Kidney (tissue), 14 donors: Measurements from ENCODE around the gene CT47C1. TPM values are rescaled to one million over a fixed set of nuclear protein-coding genes. Genes with fewer than 3 reads are reported as not detected.
A peak's percentile ranks its signal among the peaks of the same experiment; 100 is the strongest.

Source experiments
- DNase-seq, 5 donors: peaks; one replicate each; pipeline ENCODE4 v3.0.0-alpha.2; 2013 to 2020
- FAIRE-seq: peaks from 2 replicates; lab custom pipeline; 2012; peaks lifted over from hg19 to GRCh38; lab: Jason Lieb, UNC
- H3K27ac ChIP-seq, 2 donors: one replicate each; pipeline ENCODE4 v1.7.0; 2013; ENCODE audit warnings: low read depth in 2 of 2, low read length in 2 of 2, inconsistent platforms in 1 of 2
- H3K27me3 ChIP-seq: one replicate; pipeline ENCODE4 v1.7.1; 2013; ENCODE audit warnings: low read length, inconsistent platforms; ENCODE audit not compliant: control insufficient read depth, insufficient read depth
- H3K36me3 ChIP-seq, 3 donors: one replicate each; pipeline versions ENCODE4 v1.7.0 to v1.7.1; 2013; ENCODE audit warnings: low read length in 3 of 3, control low read depth in 1 of 3, inconsistent platforms in 1 of 3; ENCODE audit not compliant: insufficient read depth in 3 of 3, control insufficient read depth in 2 of 3
- H3K4me1 ChIP-seq, 3 donors: one replicate each; pipeline versions ENCODE4 v1.7.0 to v1.7.1; 2013; ENCODE audit warnings: low read length in 3 of 3, inconsistent platforms in 1 of 3, low read depth in 1 of 3; ENCODE audit not compliant: control insufficient read depth in 2 of 3, insufficient read depth in 2 of 3
- H3K4me3 ChIP-seq, 3 donors: one replicate each; pipeline versions ENCODE4 v1.7.0 to v1.8.1; 2013; ENCODE audit warnings: low read length in 3 of 3, control low read depth in 1 of 3, inconsistent platforms in 1 of 3
- H3K9ac ChIP-seq, 3 donors: one replicate each; pipeline versions ENCODE4 v1.7.0 to v1.7.1; 2013; ENCODE audit warnings: low read length in 3 of 3, control low read depth in 1 of 3, inconsistent platforms in 1 of 3
- H3K9me3 ChIP-seq, 3 donors: one replicate each; pipeline versions ENCODE4 v1.7.0 to v1.7.1; 2013; ENCODE audit warnings: low read length in 3 of 3, control low read depth in 1 of 3, inconsistent platforms in 1 of 3; ENCODE audit not compliant: control insufficient read depth in 2 of 3, insufficient read depth in 1 of 3
- CTCF ChIP-seq: IDR thresholded peaks from 3 replicates; pipeline ENCODE4 v1.5.1; 2012; ENCODE audit warnings: mild to moderate bottlenecking, moderate library complexity, borderline replicate concordance; ENCODE audit not compliant: insufficient read depth; ENCODE audit errors: extremely low read depth
- intact Hi-C: fragments of 100-400 bp; cut with DNase I; formaldehyde crosslinking; loops from one replicate; pipeline ENCODE4 v1.11.1; 2022
- polyA plus RNA-seq: library from polyadenylated mRNA; stranded (reverse); fragments of 350-450 nt; fragmentation: Illumina TruSeq; extraction: RNeasy Lipid Tissue Mini Kit (QIAGEN cat#74804); gene quantifications from one replicate; pipeline ENCODE4 v1.2.3, GENCODE V29; 2014; ENCODE audit warnings: low read depth, low replicate concordance; ENCODE audit not compliant: insufficient read depth
- total RNA-seq: library from RNA; stranded (reverse); fragmentation: NEBNext Ultra II Directional; extraction: Animal tissue kit (Norgen Biotek cat#: 25700); gene quantifications from one replicate; pipeline ENCODE4 v1.2.1, GENCODE V29; 2021
- donor health status: control.
- donor health status: control.
- donor health status: control.
- donor health status: control.
- donor health status: control.
- donor health status: DM: yes; HTN: yes; CAD: no.
- donor health status: Normal renal cell carcinoma (clear cell type).

CT47C1 gene
- total and polyA plus RNA-seq, 2 donors from 2014 or later = not detected

- Histone ChIP-seq H3K4me3 (no peak overlapping the region), H3K9ac (no peak overlapping the region), H3K27me3 (no peaks in the 10 kb centered on the region), H3K36me3 (no peaks in the 10 kb centered on the region), H3K9me3 (no peaks in the 10 kb centered on the region), H3K4me1 (no peaks in the 10 kb centered on the region), H3K27ac (no peak overlapping the region)
- no peak for FAIRE-seq
- TF ChIP-seq CTCF = no peak
- intact Hi-C loops = no loop called here
- no peak for DNase-seq
Observed at GRCh38 chrX:119045884-119046283, 26.9 kb upstream of the CT47C1 start.

GRCh38 chrX:119055687-119056086 lies 17.1 kb upstream of the CT47C1 start:
- intact Hi-C loops = no loop called here
- H3K27ac ChIP-seq = no peak overlapping the region
- H3K9ac ChIP-seq = no peak overlapping the region
- DNase-seq (no peak), FAIRE-seq (no peak)
- H3K4me1 ChIP-seq = no peaks in the 10 kb centered on the region
- H3K27me3 ChIP-seq = no peaks in the 10 kb centered on the region
- no peak for TF ChIP-seq CTCF
- H3K9me3 ChIP-seq = no peaks in the 10 kb centered on the region
- no peaks in the 10 kb centered on the region for H3K36me3 ChIP-seq
- no peak overlapping the region for H3K4me3 ChIP-seq

- H3K4me1 ChIP-seq = no peaks in the 10 kb centered on the region
- H3K9ac ChIP-seq = no peak overlapping the region
- no peaks in the 10 kb centered on the region for H3K27me3 ChIP-seq
- intact Hi-C loops = no loop called here
- H3K4me3 ChIP-seq = no peak overlapping the region
- no peak overlapping the region for H3K27ac ChIP-seq
- DNase-seq = peak in 2 of 5 donors; percentile 24 to 43
- H3K36me3 ChIP-seq = no peaks in the 10 kb centered on the region
- FAIRE-seq = no peak
- H3K9me3 ChIP-seq = no peaks in the 10 kb centered on the region
- TF ChIP-seq CTCF = no peak
Observed at GRCh38 chrX:119062750-119063374, 9.9 kb upstream of the CT47C1 start.

GRCh38 chrX:119063428-119063827 lies 9.4 kb upstream of the CT47C1 start:
- Histone ChIP-seq H3K27ac (no peak overlapping the region), H3K4me1 (no peaks in the 10 kb centered on the region), H3K9ac (no peak overlapping the region), H3K27me3 (no peaks in the 10 kb centered on the region), H3K9me3 (no peaks in the 10 kb centered on the region), H3K4me3 (no peak overlapping the region), H3K36me3 (no peaks in the 10 kb centered on the region)
- no peak for FAIRE-seq
- no peak for TF ChIP-seq CTCF
- intact Hi-C loops = no loop called here
- DNase-seq = no peak
